ENCODE measurements around the gene ZBTB46.
"Not testable (repeated sequence)": the region's sequence is repeated elsewhere in the genome, so short reads cannot be mapped to it uniquely, and the experiment has no call there.

Gene ZBTB46

DNA sequence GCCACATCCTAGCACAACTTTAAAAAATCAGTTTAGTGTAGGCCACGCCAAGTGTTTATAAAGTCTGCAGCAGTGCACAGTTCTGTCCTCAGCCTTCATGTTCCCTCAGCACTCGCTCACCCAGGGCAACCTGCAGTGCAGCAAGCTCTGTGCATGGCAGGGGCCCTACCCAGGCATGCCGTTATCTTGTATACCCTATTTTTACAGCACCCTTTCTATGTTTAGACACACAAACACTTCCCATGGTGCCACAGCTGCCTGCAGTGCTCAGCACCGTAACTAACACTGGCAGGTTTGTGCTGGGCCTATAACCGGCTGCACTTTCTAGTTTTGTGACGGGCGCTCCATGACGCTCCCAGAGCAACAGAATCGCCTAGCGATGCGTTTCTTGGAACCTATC, 43.8 kb downstream of the ZBTB46 start:
- no peak for DNase-seq (ENCODE audit: low spot score)

DNA sequence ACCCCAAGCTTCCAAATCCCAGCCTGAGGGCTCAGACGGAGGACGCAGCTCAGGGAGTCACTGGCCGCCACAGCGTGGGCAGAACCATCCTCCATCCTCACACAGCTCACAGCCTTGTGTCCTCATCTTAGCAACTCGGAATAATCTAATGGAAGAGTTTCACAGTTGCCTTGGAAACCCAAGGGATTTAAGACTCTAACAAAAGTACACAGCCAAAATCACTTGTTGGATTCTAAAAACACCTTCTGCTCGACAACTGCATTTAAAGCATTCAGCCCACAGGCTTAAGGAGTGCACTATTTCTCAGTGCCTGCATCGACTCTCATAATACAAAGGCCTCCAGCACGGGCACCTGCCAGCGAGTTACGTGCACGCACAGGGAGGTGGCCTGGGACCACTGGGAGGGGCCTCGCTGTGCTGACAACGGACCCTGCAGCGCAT, 45.4 kb downstream of the ZBTB46 start:
- DNase-seq (ENCODE audit: low spot score), result no peak

DNA sequence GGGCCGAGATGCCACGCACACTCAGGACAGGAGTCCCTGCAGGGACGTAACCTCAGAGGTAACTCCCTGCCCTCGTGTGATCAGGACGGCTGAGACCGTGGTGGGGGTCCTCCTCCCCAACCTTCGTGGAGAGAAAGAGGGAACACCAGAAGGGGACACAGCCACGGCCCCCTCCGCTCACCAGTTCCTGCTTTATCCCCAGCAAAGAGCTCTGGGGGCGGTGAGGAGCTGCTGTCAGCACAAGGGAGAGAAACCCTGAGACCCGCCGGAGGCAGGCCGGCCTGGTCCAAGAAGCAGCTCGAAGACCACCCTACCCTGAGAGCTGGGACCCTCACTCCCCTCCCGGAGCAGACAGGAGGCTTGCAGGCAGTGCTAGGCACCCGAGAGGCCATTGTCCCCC, 47.1 kb downstream of the ZBTB46 start:
- no peak for DNase-seq (ENCODE audit: low spot score)

DNA sequence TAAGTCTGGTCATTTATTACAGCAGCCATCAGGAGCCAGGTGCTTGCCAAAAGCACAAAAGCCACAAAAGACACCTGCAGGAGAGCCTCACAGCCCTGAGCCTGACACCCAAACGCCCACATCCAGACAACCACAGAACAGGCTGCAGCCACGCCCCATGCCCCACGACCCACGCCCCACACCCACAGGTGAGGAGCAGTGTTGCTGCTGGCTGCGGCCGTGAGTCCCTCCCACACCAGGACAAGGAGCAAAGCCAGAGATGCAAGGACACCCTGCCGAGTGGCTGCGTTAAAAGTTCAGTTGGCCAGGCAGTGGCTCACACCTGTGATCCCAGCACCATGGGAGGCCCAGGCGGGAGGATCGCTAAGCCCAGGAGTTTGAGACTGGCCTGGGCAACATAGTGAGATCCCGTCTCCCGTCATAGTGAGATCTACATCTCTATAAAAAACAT, 48.5 kb downstream of the ZBTB46 start:
- DNase-seq (ENCODE audit: low spot score), result no peak

DNA sequence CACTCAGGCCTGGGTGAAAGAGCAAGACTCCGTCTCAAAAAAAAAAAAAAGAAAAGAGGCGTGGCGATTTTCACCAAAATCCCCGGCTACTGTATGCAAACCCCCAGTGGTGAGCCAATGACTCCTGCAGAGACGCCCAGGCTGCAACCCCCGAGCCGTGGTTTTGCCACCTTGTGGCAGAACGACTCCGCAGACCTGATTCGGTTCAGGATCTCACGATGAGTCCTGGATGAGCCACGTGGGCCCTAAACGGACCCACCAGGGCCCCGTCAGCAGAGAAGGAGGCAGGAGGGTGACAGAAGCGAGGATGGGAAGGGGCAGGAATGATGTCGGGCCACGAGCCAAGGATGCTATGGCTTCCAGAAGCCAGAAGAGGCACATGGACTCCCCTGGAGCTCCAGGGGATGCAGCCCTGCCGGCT, 49.0 kb downstream of the ZBTB46 start:
- no peak for DNase-seq (ENCODE audit: low spot score)

DNA sequence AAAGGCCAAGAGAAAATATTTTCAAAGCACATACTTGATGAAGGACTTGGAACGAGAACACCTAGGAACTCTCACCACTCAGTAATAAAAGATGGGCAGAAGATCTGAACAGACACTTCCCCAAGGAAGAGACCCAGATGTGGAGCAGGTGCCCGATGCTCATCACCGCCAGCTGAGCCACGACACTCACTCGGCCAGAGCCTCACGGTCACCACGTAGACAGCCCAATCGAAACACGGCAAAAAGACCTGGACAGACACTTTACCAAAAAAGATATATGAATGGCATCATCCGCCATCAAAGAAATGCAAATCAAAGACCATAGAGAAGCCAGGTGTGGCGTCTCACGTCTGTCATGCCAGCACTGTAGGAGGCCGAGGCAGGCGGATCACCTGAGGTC, 49.9 kb downstream of the ZBTB46 start:
- no peak for DNase-seq (ENCODE audit: low spot score)

DNA sequence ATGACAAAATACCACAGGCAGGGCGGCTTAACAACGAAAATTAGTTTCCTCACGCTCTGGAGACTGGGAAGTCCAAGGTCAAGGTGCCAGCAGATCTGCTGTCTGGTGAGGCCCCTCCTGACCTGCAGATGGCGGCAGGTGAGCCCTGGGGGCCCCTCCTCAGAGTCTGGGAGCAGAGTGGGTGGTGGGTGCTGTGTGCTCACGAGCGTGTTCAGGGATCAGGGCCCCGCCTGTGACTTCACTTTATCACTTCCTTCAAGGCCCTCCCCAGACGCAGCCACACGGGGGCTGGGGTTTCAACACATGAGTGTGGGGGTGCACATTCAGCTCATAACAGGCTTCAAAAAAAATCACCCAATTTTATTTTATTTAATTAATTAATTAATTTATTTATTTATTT, 52.2 kb downstream of the ZBTB46 start:
- DNase-seq (ENCODE audit: low spot score), result no peak

DNA sequence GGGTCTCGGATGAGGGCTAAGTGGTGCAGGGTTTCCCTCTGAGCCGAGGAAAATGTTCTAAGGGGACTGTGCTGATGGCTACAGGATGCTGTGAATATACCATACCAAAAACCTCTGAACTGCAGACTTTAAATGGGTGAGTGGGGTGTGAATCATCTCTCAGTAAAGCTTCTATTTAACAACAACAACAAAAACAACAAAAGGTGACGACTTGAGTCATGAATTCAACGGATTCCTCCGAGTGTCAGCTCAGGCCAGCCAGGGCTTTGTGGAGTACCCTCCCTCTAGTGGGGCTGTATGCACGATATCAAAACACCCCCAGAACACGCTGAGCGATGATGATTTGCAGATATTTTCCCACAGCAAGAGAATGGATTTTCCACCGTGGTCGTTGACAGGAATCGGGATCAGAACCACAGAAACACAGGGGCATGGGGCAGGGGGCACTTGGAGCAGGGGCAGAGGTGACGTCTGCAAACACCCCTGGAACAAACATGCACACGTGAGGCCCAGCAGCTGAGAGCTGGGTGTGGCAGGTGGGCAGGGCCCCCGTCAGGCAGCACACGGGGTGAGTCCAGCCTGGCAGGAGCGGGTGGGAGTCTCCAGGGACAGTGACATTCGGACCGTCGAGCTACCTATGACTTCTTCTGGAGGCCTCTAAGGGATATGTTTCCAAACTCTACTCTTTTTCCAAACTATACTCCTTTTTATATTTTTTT, 52.9 kb downstream of the ZBTB46 start:
- no peak for DNase-seq (ENCODE audit: low spot score)

DNA sequence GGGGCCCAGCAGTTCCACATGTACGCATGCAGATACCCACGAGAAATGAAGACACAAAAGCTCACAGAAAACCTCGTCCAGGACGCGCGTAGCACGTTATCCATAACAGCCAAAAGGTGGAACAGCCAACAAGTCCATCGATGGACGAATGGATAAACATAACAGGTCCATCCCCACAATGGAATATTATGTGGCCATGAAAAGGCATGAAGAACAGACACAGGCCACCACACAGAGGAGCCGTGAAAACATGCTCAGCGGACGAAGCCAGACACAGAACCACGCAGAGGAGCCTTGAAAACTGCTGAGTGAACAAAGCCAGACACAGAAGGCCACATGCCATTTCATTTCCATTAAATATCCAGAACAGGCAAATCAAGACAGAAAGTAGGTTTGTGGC, 53.5 kb downstream of the ZBTB46 start:
- DNase-seq (ENCODE audit: low spot score), result no peak

DNA sequence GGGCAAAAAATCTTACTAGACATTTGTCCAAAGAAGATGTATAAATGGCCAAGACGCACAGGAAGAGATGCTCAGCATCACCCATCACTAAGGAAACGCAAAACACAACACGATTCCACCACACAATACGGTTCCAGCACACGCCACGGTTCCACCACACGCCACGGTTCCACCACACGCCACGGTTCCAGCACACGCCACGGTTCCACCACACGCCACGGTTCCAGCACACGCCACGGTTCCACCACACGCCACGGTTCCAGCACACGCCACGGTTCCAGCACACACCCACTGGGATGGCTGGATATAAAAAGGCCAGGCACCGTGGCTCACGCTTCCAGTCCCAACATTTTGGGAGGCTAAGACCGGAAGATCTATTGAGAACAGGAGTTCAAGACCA, 54.2 kb downstream of the ZBTB46 start:
- DNase-seq (ENCODE audit: low spot score), result not testable (repeated sequence)

DNA sequence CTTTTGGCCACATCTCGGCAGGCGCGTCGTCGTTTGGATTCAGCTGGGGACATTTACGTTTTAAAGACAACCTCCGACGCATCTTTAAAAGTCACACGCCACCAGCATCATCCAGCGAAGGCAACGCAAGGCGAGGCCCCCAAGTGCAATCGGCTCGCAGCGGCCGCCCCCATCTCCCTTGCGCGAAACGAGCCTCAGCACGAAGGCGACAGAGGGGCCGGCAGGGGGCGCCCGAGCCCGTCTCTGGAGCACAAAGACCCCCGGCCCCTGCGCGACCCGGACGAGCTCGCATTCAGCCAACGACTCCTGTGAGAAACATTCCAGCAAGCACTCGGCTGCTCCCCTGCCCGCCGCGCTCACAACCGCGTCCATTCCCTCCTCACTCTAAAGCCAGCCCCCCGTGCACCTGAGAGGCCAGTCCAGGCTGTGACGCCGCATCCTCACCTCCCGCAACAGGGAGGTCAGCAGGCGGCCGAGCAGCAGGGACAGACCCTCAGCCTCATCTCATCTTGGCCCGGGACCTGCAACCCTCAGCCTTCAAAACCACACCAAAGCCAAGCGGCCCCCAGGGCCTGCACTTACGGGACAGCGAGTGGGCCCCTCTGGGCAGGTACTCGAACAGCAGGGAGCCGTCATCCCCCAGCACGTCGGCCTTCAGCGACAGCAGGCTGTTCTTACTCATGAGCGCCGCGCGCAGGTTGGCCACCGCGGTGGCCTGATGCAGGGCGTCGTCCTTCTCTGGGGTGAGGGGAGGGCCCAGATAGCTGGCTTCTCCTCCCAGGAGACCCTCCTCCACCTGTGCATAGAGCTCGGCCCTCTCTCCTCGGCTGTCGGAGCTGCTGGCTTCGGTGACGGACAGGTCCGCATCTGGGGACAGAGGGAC, 55.7 kb downstream of the ZBTB46 start:
- DNase-seq (ENCODE audit: low spot score), result peak; percentile 87

DNA sequence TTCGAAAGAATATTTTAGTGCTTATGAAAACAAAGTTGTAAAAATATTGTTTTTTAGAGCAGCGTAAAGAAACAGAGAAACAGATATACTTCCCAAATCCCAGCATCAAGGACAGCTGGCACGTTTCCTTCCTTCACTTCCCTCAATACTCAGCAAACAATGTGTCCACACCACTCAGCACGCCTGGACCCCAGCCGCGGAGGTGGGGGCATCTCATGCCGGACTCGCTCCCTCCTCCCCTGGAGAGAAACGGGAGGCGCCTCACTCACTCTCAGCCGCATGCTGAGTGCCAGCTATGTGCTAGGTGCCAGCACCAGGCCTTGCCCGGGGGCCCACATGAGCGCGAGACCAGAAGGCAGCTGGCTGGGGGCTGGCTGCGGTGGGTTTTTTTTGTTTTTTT, 56.8 kb downstream of the ZBTB46 start:
- DNase-seq (ENCODE audit: low spot score), result peak; percentile 66

DNA sequence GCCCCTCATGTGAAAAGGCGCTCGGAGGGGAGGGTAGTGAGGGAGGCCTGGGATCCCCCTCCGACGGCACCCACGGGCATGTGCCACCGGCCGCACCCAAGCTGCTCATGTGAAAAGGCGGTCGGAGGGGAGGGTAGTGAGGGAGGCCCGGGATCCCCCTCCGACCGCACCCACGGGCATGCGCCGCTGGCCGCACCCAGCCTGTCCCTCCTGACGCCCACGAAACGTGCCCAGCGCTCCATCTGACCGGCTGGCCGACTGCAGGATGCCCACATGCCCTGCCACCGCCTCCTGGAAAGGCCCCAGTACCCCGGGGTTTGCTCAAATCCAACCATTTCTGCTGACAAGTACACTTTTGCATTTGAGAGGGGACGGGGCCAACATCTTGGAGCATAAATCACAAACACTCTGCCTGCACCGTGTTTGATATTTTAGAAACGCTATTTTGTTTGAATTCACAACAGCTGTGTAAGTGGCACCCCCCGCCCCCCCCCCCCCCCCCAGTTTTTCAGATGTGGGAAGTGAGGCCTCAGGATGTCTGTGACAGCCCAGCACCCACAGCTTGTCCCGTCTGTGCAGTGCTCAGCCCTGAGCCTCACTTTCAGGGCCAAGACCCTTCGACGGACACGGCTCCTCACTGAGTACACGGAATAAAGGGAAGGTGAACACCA, 57.4 kb downstream of the ZBTB46 start:
- no peak for DNase-seq (ENCODE audit: low spot score)

DNA sequence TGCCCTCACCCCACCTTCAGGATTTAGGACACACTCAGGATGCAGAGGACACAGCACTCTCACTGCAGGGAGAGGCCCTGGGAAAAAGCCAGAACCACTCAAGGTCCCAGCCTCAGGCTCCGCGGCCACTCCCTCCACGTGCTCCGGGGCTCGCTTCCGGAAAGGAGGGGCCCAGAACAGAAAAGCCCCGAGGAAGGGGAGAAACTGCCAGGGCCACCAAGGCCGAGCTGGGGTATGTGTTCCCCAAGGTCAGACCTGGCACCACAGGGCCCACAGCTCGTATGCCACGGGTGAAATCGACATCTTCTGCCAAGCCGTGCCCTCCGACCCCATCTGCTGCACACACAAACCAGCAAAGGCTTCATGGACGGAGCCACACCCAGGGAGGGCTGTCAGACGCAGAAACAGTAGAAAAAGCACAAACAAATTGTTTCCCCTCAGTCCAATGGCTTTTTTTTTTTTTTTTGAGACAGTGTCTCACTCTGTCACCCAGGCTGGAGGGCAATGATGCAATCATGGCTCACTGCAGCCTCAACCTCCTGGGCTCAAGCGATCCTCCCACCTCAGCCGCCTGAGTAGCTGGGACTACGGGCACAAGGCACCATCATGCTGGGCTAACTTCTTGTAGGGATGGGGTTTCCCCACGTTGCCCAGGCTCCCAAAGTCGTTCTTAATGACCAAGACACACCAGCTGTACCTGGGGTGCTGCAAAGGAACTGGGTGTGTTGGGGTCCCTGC, 58.1 kb downstream of the ZBTB46 start:
- DNase-seq (ENCODE audit: low spot score), result no peak

DNA sequence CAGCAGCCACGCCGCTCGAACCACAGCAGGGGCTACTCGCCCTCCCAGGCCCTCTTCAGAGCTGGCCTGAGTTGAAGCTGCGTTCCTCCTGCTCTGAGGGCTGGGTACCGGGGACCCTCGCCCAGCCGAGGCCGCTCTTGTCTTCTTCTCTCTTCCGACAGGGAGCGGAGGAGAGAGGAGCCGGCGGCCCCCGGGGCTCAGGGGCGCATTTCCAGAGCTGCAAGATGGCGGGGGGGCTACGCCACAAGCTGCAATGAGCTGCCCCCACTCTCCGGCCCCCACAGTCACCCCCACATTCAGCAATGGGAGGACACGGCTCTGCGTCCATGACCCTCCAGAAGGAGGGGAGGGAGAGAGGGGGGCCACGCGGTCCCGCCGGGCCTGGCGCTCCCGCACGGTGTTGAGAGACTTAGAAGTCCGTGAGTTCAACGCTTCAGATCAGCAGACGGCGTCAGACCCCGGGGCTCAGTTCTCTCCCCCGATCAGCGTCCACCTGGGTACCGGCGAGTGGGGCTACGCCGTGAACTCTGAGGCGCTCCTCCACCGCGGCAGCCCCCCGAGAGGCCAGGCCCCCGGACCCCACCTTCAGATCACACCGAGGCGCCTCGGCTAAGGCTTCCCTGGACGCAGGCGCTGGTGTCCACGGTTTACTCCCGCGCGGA, 59.9 kb downstream of the ZBTB46 start:
- DNase-seq (ENCODE audit: low spot score), result no peak

DNA sequence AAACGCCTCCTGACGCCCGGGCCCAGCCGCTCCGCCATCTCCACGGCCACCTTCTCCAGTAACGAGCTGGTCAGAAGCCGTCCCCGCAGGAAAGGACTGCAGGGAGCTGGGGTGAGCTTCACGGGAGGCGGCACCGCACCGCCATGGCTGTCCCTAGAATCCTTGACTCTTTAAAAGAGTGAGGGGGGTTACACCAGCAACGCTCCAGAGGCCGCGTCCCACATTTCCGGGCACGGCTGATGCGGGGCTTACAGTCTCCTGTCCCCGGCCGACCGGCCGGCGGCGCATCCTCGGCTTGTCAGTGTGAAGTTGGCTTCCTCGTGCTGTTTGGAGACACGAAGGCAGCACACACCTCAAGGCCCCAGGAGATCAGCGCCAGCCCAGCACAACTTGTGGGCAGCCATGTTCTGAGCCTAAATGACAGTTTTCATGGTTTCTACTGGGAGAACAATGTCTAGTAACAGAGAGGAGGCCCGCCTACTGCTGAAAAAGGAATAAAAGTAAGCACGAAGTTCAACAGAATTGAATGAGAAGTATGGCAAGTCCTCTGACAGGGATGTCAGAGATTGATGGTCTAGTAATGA, 61.1 kb downstream of the ZBTB46 start:
- DNase-seq (ENCODE audit: low spot score), result no peak

DNA sequence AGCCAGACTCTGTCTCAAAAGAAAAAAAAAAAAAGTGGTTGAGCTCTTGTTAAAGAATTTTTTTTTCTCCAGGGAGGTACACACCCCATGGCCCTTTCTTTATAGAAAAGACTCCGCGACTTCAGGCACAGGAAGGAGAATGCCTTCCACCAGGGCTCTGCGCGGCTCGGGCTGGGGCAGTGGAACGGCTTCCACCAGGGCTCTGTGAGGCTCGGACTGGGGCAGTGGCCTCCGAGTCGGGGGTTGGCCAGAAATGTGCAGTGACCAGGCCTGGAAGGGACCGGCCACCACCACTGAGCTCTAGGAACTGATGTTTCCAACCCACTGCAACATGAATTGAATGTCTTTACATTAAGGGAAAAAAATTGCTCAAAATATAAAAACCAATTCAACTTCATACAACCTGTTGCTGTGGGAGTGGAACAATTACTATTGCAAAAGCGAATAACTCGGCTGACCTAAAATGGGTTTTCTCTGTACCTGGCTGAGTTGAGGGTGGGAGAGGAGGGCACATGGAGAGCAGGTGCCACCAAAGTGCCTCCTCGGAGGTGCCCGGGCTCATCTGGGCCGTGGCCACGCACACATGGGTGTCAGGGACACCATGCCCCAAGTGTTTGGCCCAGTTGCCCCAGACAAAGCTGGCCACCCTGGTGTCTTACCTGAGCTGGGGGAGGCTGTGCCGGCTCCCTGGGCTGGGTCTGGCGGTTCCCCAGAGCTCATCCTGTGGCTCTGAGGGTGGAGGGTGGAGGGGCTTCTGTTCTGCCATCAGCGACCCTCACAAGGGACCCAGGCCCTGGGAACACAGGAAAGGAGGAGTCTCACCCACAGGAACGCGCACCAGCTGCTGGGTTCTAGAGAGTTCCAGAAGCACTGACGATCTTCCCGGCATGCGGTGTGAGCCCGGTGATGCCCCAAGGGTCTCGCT, 62.2 kb downstream of the ZBTB46 start:
- no peak for DNase-seq (ENCODE audit: low spot score)

DNA sequence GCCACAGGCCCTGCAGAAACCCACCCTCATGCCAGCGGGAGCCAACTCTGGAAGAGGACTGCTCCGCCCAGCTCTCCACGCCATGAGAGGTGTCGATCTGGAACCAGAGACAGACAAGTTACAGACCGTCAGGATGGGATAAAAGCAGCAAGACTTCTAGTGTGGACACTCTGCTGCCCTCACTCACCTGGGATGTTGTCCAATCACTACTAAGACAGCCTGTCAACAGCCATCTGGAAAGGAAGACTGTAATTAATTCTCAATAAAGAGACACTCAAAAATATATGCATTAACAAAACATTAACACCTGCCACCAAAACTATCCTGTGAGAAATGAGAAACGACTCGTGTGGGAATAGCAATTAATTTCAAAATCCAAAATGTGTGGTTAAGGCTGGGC, 63.2 kb downstream of the ZBTB46 start:
- no peak for DNase-seq (ENCODE audit: low spot score)

DNA sequence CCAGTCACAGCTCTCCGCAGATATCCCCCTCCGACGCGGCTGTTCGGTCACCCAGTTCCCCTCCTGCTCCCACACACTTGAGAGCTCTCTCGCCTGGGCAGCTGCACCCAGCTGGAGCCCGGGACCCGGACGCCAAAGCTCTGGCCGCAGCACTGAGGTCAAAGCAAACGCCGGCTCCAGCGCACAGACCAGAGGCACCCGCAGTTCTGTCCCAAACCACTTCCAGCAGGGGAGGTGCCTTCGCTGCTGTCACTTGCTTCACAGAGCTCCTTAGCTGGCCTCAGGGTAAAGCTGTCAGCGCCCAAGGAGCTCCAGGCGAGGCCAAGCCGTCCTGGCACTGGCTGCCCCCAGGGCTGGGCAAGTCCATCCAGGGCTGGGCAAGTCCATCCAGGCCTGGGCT, 63.6 kb downstream of the ZBTB46 start:
- no peak for DNase-seq (ENCODE audit: low spot score)

Data from GM03348 (cell line).